NCI-H748 (cell line): ENCODE results near the gene APOBEC4.
A peak's percentile ranks its signal among the peaks of the same experiment; 100 is the strongest.

Source experiments
- DNase-seq: peaks from one replicate; lab custom pipeline; 2025; ENCODE audit not compliant: unreplicated experiment; lab: John Stamatoyannopoulos, UW

APOBEC4 gene

DNA sequence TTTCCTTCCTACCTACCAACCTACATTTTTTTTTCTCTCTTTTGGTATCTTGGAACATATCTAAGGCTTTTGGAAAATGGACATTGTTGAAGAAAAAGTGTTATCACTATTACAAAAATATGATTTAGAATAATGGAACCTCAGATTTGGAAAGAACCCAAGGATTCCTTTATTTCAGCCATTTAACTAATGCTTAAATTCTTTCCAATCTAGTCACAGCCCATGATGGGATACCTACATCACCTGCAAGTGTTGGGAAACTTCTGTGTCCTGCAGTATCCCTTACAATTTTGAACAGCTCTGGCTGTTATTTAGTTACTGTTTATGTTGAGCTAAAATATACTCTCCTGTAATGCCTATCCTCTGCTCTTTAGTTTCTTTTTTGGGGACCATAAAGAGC, 22.3 kb upstream of the APOBEC4 start:
- DNase-seq, result no peak

DNA sequence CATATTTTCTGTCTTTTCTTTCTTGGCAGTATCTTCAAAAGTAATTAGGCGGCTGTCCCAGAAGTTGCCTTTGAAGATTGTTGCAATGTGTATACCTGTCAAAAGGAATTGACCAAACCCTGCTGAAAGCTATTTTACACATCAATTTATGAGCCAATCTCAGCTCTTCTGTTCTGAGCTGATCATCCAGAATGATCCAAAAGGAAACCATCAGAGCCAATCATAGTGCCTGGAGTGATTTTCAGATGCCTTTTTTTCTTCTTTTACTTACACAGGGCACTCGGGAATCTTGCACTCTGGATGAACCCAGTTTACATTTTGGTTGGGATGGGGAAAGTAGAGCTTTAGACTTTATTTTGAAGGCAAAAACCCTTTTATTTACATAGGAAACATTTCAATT, 21.8 kb upstream of the APOBEC4 start:
- DNase-seq, result no peak

DNA sequence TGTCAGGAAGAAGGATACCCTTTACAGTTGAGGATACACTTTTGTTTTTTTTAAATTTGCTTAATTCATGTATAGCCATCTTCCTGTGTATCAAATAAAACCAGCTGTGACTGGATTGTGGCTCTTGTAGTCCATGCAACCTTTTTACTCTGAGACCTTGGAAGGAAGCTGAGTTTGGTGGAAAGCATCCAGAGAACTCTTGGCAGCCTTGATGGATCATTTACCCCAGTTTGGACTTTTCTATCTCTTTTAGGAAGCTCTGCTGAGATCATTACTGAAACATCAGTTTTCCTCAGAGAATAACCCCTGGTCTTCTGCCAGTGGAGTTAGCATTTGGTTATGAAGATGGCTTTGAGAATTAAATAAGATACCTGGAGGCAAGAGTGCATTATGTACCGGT, 21.2 kb upstream of the APOBEC4 start:
- no peak for DNase-seq

DNA sequence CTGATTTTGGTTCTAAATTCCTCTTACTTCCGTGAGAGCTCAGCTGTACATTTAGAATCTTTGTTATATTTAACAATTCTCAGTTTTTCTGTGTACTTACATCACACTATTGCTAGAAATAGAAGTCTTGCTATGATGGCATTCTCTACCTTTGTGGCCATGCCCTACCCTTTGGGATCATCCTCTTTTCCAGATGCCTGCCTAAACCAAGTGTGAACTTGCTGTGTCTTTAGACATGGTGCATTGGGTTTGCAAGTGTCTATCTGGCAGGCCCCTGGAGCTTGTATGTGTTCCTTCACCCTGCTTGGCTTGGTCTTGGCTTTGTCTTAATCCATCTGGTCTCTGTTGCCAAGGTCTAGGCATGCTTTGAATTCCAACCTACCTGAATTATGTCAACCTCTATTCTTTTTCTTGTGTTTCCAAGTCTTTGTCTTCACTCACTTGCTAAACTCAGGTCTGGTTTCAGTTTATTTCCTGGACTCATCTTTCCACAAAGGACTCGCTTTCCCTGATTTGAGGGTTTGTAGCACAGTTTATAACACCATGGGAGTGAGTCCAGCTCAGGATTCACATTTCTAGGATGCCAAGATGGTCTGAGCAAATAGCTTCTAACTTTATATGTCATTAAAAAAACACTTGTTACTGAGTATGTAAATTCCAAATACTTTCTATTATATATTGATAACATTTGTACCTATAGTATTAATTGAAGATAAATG, 20.6 kb upstream of the APOBEC4 start:
- no peak for DNase-seq

DNA sequence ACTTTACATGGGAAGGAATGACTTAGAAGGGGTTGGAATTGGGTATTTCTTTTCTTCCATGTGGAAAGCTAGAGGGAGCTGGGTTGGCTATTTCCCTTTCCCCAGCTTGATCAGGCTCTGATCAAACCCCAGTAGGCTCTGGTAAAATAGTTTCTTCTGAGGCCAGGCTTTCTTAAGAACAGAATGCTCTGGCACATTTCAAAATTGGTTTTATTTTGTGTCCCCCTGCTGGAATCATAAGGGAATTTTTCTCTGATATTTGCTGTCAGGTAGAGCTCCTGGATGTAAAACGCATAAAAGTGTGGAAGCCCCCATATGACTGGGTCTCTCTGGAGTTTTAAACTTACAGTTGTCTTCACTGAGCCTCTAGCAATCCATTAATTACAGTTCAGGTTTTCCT, 17.1 kb upstream of the APOBEC4 start:
- no peak for DNase-seq

DNA sequence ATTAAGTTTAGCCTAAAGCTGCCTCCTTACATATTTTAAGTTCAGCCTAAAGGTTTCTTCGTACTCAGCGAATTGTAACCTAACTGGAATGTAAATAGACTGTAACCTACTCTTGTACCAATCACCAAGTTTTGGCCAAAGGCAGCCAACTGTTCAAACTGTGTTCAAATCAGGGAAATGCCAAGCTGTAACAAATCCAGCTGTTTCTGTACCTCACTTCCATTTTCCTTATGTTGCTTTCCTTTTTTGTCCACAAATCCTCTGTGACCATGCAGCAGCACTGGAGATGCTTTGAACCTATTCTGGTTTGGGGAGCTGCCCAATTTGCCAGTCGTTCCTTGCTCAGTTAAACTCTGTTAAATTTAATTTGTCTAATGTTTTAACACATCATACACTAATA, 3.2 kb upstream of the APOBEC4 start:
- DNase-seq, result no peak

DNA sequence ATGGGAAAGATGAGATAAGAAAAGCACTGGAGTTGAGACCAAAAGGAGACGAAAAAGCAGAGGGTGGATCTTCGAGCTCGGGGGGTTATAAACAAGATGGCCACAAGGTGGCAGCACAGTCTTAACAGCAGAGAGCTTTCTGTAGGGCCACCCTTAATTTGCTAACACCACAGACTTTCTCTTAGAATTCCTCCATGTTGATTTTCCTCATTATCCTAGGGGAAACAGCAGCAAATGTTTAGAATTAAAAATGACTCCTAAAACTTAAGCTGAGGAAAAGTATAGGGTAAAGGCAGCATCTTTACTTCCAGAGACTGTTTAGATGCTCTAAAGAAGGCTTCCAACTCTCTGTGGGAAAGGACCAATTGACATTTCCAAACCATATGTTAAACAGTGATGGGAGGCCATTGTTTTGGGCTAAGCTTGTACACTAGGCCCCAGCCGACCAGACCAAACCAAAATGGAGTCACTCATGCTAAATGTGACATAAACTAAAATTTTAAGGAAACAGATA, 2.5 kb upstream of the APOBEC4 start:
- peak; percentile 62 for DNase-seq

DNA sequence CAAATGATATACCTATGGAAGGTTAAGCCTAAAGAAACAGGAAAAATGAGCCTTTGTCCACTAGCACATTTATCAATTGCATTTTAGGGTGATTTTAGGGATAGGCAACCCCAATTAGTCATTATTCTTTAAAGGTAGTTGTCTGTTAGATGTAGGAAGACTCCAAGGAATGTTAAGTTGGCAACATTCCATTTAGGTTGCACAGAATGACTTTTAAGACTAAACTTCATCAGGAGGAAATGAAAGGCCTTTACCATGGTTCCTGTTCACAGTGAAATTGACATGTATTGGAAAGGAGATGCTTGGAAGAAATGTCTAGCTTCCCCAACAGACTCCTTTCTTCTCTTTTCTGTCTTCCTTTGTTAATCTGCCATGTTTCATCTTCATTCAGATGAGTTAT, 1.6 kb upstream of the APOBEC4 start:
- no peak for DNase-seq

DNA sequence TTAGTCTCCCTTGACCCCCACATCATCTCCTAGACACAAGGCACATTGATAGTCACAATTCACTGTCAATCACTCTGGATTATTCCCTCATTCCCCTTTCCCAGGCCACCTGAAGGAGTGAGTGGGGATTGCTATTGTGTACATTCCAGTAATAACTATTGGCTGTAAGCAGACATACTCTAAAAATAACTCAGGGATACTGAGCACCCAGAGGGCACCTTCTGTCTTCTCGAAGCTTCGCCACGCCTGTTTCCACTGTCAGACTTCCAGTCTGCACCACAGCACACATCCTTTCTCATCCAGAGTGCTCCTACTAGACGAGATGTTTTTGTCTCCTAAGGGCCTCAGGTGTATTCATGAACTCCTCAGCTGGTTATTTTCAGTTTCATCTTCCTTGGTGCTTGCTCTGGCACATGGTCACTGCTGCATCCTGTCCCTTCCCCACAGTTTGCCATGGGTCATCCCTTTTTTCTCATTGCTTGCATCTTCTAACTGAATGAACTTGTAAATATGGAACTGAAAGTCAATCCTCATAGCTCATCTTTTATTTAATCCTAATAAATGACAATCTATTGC, 848 bp upstream of the APOBEC4 start:
- no peak for DNase-seq

DNA sequence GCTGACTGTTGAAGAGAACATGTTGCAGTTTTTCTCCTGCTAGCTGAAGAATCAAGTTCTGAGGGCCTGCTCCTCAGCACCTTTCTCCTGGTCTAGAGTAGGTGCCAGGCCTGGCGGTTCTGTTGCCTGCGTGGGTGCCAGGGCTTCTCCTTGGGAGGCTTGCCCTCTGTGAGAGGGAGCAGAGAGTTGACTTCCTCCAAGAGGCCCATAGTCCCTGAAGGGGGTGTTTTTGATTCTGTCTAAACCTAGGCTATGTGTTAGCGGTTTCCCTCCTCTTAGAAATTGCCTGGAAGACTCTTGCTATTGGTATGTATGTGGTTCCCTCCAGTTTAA, 312 bp upstream of the APOBEC4 start:
- no peak for DNase-seq

DNA sequence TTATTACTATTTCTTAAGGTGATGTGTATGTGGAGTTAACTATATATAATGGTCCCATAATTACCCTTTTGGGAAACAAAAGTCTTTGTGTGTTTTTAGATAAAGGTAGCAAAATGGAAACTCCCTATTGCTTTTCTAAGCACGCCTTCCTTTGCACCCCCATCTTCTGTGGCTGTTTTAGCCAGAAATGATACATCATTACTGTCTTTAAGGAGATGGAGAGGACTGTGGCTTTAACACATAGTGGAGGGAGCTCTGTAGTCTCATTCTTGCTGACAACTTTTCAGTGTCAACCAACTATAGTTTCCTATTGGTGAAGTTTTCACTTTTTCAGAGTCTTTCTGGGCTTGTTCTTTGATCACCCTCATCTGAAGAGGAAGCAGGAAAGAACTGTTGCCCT, 1.0 kb downstream of the APOBEC4 start:
- DNase-seq, result no peak

DNA sequence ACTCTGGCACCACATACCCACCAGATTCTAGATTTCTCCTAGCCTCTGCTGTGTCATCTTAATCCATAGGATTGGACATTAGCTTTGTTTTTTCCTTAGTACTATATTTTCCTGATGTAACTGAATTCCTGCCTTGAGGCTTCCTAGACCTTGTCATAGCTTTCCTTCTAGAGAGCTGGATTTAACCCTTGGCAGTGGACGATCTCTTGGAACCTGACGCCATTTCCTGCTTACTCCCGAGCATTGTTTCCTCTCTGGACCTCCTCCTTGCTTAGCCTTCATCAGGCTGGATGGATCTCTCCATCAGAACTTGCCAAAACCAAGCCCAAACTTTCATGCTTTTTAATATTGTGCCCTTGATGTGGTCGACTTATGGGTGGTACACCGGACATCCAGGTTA, 1.5 kb downstream of the APOBEC4 start:
- DNase-seq, result no peak

DNA sequence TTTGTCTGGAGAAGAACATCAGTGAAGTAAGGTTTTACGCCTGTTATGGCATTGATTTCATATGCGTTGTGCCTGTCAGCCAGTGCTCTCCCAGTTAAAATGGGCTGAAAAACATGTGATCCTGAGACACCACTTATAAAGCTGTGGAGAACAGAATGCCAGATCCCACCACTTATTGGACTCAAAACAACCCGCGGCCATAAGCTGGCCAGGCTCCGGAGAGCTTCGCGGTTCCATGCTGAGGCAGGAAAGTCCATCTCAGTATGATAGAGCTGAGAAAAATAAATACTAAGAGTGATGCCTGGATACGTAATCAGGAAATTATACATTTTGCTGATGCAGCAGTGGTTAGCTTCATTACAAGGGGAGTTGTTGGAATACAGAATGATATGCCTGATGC, 5.1 kb downstream of the APOBEC4 start:
- DNase-seq, result no peak

DNA sequence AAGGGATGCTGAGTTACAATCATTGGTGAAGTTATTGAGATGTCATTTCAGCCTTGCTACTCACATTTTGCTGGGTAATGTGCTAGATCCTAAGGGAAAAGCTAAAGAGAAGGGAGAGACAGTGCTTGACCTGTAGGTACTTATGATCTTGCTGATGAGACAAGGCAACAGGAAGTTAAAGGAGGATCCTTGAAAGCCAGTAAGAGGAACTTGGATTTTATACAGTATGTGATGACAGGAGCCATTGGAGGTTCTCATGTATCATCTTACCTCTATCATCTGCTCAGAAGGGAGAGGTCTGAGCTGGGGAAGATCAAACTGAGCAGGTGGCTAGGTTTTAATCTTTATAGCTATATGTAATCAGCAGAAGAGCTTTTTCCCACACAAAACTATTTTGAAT, 6.3 kb downstream of the APOBEC4 start:
- no peak for DNase-seq

DNA sequence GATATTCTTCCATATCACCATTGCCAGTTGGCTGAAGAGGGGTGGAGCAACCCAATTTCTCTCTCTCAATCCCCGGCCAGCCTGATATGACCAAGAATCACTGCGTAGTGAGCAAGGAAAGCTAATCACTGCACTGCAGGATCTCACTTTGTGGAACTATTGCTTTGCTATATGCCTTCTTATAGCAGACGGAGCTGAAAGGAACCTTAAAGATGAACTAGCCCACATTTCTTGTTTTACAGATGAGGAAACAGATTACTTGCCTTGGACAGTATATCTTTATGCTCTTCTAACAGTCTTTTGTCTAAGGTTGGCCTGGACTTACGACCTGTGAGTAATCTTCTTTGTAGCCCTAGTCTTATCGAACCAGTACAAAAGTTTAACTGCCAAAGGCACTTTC, 7.6 kb downstream of the APOBEC4 start:
- DNase-seq, result no peak

DNA sequence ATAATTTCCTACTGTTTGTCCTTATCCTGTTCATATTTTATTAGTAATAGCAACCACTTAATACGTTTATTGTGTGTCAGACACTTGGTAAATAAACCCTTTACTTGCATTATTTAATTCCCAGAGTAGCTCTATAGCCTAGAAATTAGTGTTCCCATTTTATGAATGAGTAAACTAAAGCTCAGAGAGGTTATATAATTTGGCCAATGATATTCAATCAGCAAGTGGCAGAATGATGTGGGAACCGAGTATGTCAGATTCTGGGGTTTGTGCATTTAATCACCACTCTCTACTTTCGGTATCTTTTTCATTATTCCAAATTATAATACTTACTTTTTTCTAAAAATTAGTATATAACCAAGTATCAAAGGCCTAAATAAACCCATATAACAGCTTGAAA, 10.9 kb downstream of the APOBEC4 start:
- no peak for DNase-seq

DNA sequence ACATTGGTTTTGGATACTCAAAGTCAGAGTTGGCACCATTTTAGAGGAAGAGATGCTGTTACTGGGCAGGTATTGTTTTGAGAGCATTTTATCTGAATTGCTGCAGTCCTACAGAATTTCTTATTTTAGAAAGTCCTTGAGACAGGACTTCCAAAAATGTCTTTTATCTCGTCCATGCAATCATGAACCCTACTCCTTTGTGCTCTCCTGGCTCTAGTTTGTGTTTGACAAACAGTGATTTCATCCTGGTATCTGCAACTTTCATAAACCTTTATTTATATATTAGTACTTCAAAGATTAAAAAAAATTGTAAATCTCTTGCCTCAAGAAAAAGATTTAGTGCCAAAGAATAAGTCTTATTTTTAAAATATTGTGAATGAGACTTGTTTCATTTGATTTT, 12.9 kb downstream of the APOBEC4 start:
- DNase-seq, result no peak

DNA sequence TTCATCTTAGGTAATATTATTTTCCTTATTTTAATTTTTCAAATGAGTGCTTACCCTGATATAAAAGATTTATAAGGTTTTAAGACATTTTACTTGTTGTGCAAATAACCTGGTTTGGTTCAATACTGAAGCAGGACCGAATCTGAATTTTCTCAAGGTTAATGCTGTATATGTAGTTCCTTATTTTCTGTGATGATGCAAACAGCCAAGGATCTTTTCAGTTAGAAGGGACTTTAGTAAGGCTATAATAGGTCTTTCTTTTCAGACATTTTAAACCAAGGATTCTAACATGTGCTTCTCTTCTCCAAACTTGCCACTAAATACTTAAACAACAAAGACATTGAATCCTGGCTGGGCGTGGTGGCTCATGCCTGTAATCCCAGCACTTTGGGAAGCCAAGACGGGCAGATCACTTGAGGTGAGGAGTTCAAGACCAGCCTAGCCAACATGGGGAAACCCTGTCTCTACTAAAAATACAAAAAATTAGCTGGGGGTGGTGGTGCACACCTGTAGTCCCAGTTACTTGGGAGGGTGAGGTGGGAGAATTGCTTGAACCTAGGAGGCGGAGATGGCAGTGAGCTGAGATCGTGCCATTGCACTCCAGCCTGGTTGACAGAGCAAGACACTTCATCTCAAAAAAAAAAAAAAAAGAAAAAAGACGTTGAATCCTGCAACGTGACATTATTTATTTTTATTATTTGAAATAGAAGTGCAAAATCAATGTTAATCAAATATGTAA, 14.3 kb downstream of the APOBEC4 start:
- DNase-seq, result no peak

DNA sequence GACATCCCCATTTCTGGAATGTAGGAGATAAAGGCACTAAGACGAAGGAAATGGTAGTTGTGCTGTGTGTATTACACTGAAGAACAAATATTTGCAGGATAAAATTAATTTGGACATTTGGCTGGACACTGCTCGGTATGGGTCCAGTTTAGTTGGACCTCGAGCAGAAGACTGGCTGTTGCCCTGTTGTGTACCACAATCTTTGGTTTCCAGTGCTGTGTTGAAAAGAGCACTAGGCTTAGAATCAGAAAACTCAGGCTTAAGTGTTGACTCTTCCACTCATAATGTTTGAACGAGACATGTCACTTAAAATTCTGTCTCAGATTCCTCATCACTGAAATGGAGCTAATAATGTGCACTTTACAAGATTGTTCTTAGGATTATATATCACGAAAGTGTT, 16.3 kb downstream of the APOBEC4 start:
- no peak for DNase-seq

DNA sequence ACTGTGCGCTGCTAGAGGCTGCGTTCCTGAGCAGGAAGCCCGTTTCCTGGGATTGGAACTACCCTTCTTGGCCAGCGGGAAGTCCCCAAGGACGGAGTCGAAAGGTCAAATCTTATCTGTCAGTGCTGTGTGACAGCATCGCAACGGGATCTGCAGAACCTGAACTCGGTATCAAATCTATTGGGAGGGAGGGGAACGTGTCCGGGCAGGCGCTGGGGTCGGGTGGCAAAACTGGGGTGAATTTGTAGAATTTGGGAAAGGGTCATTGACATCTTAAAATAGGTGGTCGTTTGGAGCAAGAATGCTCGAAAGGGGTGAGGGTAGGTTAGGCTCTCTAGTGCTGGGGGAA, 16.8 kb downstream of the APOBEC4 start:
- no peak for DNase-seq

DNA sequence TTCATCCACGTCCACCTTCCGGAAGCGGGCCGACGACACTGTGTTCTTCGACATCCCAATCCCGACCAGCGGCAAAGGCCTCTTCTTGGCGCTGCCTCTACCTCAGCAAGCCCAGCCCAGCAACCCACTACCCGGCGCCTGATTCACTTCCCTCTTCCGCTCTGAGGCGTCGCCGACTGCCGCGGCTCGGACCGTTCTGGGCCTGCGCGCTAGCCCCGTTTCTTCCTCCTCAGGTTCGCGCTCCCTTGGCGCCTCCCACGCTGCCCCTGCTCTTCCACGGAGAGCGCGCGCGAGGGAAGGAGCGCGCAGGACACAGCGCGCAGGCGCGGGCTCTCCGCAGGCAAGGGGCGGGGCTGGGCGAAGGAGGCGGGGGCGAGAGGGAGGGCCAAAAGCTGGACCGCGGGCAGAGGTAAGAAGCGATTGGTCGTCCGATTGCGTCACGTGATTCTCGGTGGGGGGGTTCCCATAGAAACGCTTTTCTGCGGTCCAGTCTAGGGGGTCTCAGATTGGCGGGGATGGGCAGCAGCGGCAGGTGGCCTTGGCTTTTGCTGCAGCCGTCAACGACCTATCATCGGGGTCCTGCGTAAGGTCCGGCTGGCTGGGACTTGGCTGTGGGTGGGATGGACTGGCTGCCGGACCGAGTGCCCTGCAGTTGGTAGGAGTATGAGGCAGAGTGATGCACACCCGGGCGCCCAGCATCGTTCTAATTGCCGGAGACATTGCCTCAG, 17.3 kb downstream of the APOBEC4 start, which contains the start of gene ARPC5:
ARPC5 (minus strand) TSS at position 178 of the 728 bp plus-strand sequence; CDS start at position 54, 124 bp downstream.
- peak; percentile 98 for DNase-seq
